PC-9 (cell line): Measurements from ENCODE around the gene PPIL6.

Source experiments
- EZH2 ChIP-seq: fragments of 200-600 bp; sonication (generic); IDR thresholded peaks from 2 replicates; pipeline ENCODE4 v1.8.0; 2017; ENCODE audit warnings: antibody characterized with exemption, low read depth
- TF ChIP-seq, protein P1 (sequence below): fragments of 200-600 bp; sonication (generic); conservative IDR thresholded peaks from 2 replicates; pipeline ENCODE4 v1.6.1; 2017; ENCODE audit warnings: mixed run types, antibody characterized with exemption, mild to moderate bottlenecking, moderate library complexity

DNA sequence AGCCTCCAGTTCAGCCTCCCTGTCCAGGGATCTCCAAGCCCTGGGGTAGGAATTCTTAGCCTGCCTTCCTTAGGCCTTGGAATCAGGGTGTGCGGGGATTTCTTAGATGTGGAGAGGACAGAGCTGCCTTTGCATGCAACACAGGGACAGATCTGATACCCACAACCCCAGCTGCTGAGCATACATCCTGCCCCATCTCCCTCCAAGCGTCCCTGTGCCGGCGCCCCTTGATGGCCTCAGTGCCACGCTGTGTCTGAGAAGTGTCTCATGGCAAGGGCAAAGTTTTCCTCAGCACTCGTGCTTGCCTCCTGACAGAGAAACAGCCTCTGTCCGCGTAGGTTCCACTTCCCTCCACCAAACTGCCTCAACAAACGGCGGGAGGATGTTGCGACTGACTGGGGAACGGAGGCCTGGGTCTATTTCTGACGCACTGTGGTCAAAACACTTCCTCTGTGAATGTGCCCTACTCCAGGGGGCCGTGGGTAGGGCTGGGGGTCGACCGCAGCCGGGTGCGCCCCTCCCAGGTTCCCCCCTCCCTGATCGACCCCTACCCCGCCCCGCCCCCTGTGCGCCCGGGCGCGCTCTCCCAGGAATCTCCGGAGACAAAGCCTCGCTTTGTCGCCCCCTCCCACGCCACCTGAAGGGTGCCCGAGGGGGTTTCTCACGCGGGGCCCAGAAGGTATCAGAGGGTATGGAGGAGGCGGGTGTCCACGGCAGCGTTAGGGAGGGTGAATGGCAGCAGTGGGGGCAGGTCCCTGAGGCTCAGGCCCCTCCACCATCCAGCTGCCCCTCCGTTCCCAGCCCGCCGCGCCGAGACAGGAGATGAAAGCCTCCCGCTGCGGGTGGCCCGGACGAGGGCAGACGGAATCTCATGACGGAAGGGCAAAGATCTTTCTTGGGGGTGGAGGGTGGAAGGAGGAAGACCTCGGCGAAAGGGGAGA lies 14.3 kb upstream of the PPIL6 start:
- TF ChIP-seq, protein P1, sequence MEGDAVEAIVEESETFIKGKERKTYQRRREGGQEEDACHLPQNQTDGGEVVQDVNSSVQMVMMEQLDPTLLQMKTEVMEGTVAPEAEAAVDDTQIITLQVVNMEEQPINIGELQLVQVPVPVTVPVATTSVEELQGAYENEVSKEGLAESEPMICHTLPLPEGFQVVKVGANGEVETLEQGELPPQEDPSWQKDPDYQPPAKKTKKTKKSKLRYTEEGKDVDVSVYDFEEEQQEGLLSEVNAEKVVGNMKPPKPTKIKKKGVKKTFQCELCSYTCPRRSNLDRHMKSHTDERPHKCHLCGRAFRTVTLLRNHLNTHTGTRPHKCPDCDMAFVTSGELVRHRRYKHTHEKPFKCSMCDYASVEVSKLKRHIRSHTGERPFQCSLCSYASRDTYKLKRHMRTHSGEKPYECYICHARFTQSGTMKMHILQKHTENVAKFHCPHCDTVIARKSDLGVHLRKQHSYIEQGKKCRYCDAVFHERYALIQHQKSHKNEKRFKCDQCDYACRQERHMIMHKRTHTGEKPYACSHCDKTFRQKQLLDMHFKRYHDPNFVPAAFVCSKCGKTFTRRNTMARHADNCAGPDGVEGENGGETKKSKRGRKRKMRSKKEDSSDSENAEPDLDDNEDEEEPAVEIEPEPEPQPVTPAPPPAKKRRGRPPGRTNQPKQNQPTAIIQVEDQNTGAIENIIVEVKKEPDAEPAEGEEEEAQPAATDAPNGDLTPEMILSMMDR = no peak
- TF ChIP-seq EZH2 = no peak
